ENCODE measurements around the gene CARD16.
"Not testable (repeated sequence)": the region's sequence is repeated elsewhere in the genome, so short reads cannot be mapped to it uniquely, and the experiment has no call there.

- not testable (repeated sequence) for TF ChIP-seq PBX3 (IDR thresholded peaks at IDR 0.05); SMC3 (IDR thresholded peaks at IDR 0.05; ENCODE audit: low read depth, low read length); CTCF (IDR thresholded peaks at IDR 0.05); ZBTB33 (IDR thresholded peaks at IDR 0.05; ENCODE audit: borderline replicate concordance, low read depth); USF2 (IDR thresholded peaks at IDR 0.05; ENCODE audit: borderline replicate concordance, low read depth, low read length); SIN3A (IDR thresholded peaks at IDR 0.05; ENCODE audit: borderline replicate concordance, low read depth, low read length); RCOR1 (IDR thresholded peaks at IDR 0.05; ENCODE audit: low read length); TCF12 (IDR thresholded peaks at IDR 0.05)
These were observed 26.9 kb upstream of the CARD16 start for GRCh38 chr11:105072080-105072479.

Data from SK-N-SH (cell line).